NCI-H526 treated with DMSO at 0.1 percent for 48 hours (cell line): ENCODE data around the gene MAGEA9B.
A peak's percentile ranks its signal among the peaks of the same experiment; 100 is the strongest.
"Not testable (repeated sequence)": the region's sequence is repeated elsewhere in the genome, so short reads cannot be mapped to it uniquely, and the experiment has no call there.

Experiments
- DNase-seq: peaks from one replicate; lab custom pipeline; 2025; lab: John Stamatoyannopoulos, UW

The MAGEA9B gene

GRCh38 chrX:149571770-149572169 lies 15.5 kb downstream of the MAGEA9B start:
- DNase-seq = no peak

GRCh38 chrX:149570668-149571067 lies 16.6 kb downstream of the MAGEA9B start:
- no peak for DNase-seq

GRCh38 chrX:149569770-149570169 lies 17.5 kb downstream of the MAGEA9B start:
- DNase-seq = no peak

GRCh38 chrX:149568701-149569296 lies 18.5 kb downstream of the MAGEA9B start:
- DNase-seq = no peak

- DNase-seq = no peak
These were observed 19.4 kb downstream of the MAGEA9B start for GRCh38 chrX:149567621-149568417.

- DNase-seq = no peak
These were observed 23.9 kb downstream of the MAGEA9B start for GRCh38 chrX:149563359-149563758.

- DNase-seq = not testable (repeated sequence)
These were observed 32.0 kb downstream of the MAGEA9B start for GRCh38 chrX:149555251-149555650.

GRCh38 chrX:149551939-149552248 lies 35.4 kb downstream of the MAGEA9B start:
- DNase-seq = not testable (repeated sequence)

- not testable (repeated sequence) for DNase-seq
These were observed 35.9 kb downstream of the MAGEA9B start for GRCh38 chrX:149551245-149551938.

- not testable (repeated sequence) for DNase-seq
These were observed 36.8 kb downstream of the MAGEA9B start for GRCh38 chrX:149550454-149550853.

- not testable (repeated sequence) for DNase-seq
These were observed 37.6 kb downstream of the MAGEA9B start, which contains the start of gene HSFX3 for GRCh38 chrX:149549701-149550100. TSS of gene HSFX3 (minus strand) at chrX:149549924. CDS start at chrX:149549852, 72 bp downstream.

- DNase-seq = not testable (repeated sequence)
These were observed 39.5 kb downstream of the MAGEA9B start for GRCh38 chrX:149547782-149548181.

- DNase-seq = not testable (repeated sequence)
These were observed 40.3 kb downstream of the MAGEA9B start for GRCh38 chrX:149546962-149547361.

- not testable (repeated sequence) for DNase-seq
These were observed 41.4 kb downstream of the MAGEA9B start for GRCh38 chrX:149545545-149546543.

- DNase-seq = no peak
These were observed 45.7 kb downstream of the MAGEA9B start for GRCh38 chrX:149541521-149542047.

- DNase-seq = peak; percentile 89
These were observed 46.4 kb downstream of the MAGEA9B start, which contains the start of gene EOLA1 for GRCh38 chrX:149540621-149541520. TSS of gene EOLA1 (plus strand) at chrX:149541012. CDS start at chrX:149545631, 4,619 bp downstream.

- DNase-seq = peak; percentile 82
These were observed 47.1 kb downstream of the MAGEA9B start for GRCh38 chrX:149540131-149540620.

- DNase-seq = peak; percentile 92
These were observed 47.8 kb downstream of the MAGEA9B start for GRCh38 chrX:149539283-149540130.

GRCh38 chrX:149537474-149537873 lies 49.8 kb downstream of the MAGEA9B start:
- DNase-seq = not testable (repeated sequence)
